ENCODE results near the gene DSCAM.
A peak's percentile ranks its signal among the peaks of the same experiment; 100 is the strongest.

DSCAM gene

GRCh38 chr21:40602080-40602479 lies 244.9 kb downstream of the DSCAM start:
- DNase-seq = no peak

- no peak for DNase-seq
Measured at GRCh38 chr21:40595806-40596205, 251.2 kb downstream of the DSCAM start.

- no peak for DNase-seq
Measured at GRCh38 chr21:40587736-40588346, 259.1 kb downstream of the DSCAM start.

- no peak for DNase-seq
Measured at GRCh38 chr21:40586575-40586974, 260.4 kb downstream of the DSCAM start.

GRCh38 chr21:40577285-40578043 lies 269.5 kb downstream of the DSCAM start:
- DNase-seq = no peak

GRCh38 chr21:40575976-40576375 lies 271.0 kb downstream of the DSCAM start:
- peak; percentile 42 for DNase-seq

GRCh38 chr21:40569357-40569756 lies 277.6 kb downstream of the DSCAM start:
- no peak for DNase-seq

- no peak for DNase-seq
Measured at GRCh38 chr21:40568807-40569206, 278.2 kb downstream of the DSCAM start.

- DNase-seq = no peak
Measured at GRCh38 chr21:40567501-40567900, 279.5 kb downstream of the DSCAM start.

- DNase-seq = no peak
Measured at GRCh38 chr21:40566486-40566885, 280.5 kb downstream of the DSCAM start.

GRCh38 chr21:40564318-40564717 lies 282.6 kb downstream of the DSCAM start:
- DNase-seq = no peak

- DNase-seq = no peak
Measured at GRCh38 chr21:40563900-40564299, 283.1 kb downstream of the DSCAM start.

GRCh38 chr21:40562242-40563002 lies 284.5 kb downstream of the DSCAM start:
- no peak for DNase-seq

GRCh38 chr21:40556442-40556968 lies 290.5 kb downstream of the DSCAM start:
- DNase-seq = no peak

- no peak for DNase-seq
Measured at GRCh38 chr21:40555021-40555528, 291.9 kb downstream of the DSCAM start.

- no peak for DNase-seq
Measured at GRCh38 chr21:40553781-40554180, 293.2 kb downstream of the DSCAM start.

- no peak for DNase-seq
Measured at GRCh38 chr21:40547906-40548513, 298.9 kb downstream of the DSCAM start.

GRCh38 chr21:40546647-40547046 lies 300.3 kb downstream of the DSCAM start:
- DNase-seq = no peak

GRCh38 chr21:40540216-40540615 lies 306.7 kb downstream of the DSCAM start:
- DNase-seq = no peak

- no peak for DNase-seq
Measured at GRCh38 chr21:40534886-40535285, 312.1 kb downstream of the DSCAM start.

- DNase-seq = peak; percentile 15
Measured at GRCh38 chr21:40531431-40532110, 315.4 kb downstream of the DSCAM start.

- DNase-seq = no peak
Measured at GRCh38 chr21:40531016-40531415, 315.9 kb downstream of the DSCAM start.
